ENCODE data around the gene XCR1. TPM values are rescaled to one million over a fixed set of nuclear protein-coding genes. Genes with fewer than 3 reads are reported as not detected.

The XCR1 gene
- total and polyA plus RNA-seq, 3 donors from 2014 or later, result 0.06 to 0.34 (median 0.16) TPM

GRCh38 chr3:45972534-45973402 lies 54.5 kb downstream of the XCR1 start:
- Histone ChIP-seq H3K27ac (no peak overlapping the region), H3K4me3 (no peak overlapping the region), H3K27me3 (no peaks in the 10 kb centered on the region), H3K36me3 (ENCODE audit: low read depth, missing control alignments) (no peaks in the 10 kb centered on the region), H3K4me1 (no peaks in the 10 kb centered on the region), H3K9me3 (no peaks in the 10 kb centered on the region)
- TF ChIP-seq, protein P1, sequence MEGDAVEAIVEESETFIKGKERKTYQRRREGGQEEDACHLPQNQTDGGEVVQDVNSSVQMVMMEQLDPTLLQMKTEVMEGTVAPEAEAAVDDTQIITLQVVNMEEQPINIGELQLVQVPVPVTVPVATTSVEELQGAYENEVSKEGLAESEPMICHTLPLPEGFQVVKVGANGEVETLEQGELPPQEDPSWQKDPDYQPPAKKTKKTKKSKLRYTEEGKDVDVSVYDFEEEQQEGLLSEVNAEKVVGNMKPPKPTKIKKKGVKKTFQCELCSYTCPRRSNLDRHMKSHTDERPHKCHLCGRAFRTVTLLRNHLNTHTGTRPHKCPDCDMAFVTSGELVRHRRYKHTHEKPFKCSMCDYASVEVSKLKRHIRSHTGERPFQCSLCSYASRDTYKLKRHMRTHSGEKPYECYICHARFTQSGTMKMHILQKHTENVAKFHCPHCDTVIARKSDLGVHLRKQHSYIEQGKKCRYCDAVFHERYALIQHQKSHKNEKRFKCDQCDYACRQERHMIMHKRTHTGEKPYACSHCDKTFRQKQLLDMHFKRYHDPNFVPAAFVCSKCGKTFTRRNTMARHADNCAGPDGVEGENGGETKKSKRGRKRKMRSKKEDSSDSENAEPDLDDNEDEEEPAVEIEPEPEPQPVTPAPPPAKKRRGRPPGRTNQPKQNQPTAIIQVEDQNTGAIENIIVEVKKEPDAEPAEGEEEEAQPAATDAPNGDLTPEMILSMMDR (IDR thresholded peaks at IDR 0.05), result no peak
- no peak for TF ChIP-seq POLR2A (IDR thresholded peaks at IDR 0.05)
- WGBS, 2 donors, result 69 to 75% methylated on average over 6 of the region's 6 CpGs
- intact Hi-C loops (cut with DNase I; ENCODE audit: low total_unique reads), result no loop called here
- DNase-seq, result no peak

DNA sequence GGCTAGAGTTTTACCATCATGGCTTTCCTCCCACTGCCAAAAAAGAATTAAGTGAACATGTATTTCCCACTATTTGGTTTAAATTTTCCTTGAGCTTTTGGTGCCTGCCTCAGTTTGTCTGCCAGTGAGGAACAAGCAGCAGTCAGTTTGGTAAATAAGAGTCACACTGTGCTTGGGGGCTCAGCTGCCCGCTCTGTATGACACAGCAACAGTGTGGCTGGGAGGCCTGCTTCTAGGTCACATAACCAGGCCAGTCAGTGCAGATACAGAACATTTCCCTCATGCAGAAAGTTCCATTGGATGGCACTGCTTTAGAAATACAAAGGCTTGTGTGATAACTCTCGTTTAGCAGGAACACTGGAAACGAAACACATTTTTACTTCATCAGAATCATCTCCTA lies 57.3 kb downstream of the XCR1 start:
- intact Hi-C loops (cut with DNase I; ENCODE audit: low total_unique reads), result no loop called here
- 92 to 96% methylated on average over 3 of the region's 3 CpGs for WGBS, 2 donors
- DNase-seq, result no peak
- Histone ChIP-seq H3K4me1 (no peaks in the 10 kb centered on the region), H3K36me3 (ENCODE audit: low read depth, missing control alignments) (no peaks in the 10 kb centered on the region), H3K27ac (no peak overlapping the region), H3K4me3 (no peak overlapping the region), H3K9me3 (no peaks in the 10 kb centered on the region), H3K27me3 (no peaks in the 10 kb centered on the region)
- no peak for TF ChIP-seq POLR2A (IDR thresholded peaks at IDR 0.05)
- TF ChIP-seq, protein P1 (IDR thresholded peaks at IDR 0.05), result no peak

DNA sequence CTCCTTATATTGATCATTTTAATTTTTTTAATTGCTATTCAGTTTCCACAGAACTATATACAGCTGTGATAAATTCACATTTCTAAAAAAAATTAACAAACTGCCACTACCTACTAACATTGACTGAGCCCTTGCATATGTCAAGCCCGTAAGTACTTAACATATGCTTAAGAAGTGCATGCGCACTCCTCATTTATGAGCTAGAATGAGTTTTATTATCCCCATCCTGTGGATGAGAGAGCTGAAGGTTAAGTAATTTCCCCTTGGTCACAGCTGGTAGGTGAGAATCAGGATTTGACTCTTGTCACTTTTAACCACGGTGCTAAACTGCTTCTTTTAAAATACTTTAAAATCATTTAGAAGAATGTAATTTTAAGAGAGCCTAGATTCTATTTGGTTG lies 58.2 kb downstream of the XCR1 start:
- no peak for TF ChIP-seq POLR2A (IDR thresholded peaks at IDR 0.05)
- TF ChIP-seq, protein P1 (IDR thresholded peaks at IDR 0.05), result no peak
- intact Hi-C loops (cut with DNase I; ENCODE audit: low total_unique reads), result no loop called here
- Histone ChIP-seq H3K9me3 (no peaks in the 10 kb centered on the region), H3K36me3 (ENCODE audit: low read depth, missing control alignments) (no peaks in the 10 kb centered on the region), H3K27ac (no peak overlapping the region), H3K27me3 (no peaks in the 10 kb centered on the region), H3K4me3 (no peak overlapping the region), H3K4me1 (no peaks in the 10 kb centered on the region)
- no peak for DNase-seq
- 89 to 94% methylated on average over 3 of the region's 3 CpGs for WGBS, 2 donors

- no peaks in the 10 kb centered on the region for H3K36me3 ChIP-seq (ENCODE audit: low read depth, missing control alignments)
- no peak for TF ChIP-seq POLR2A (IDR thresholded peaks at IDR 0.05)
- TF ChIP-seq, protein P1 (IDR thresholded peaks at IDR 0.05), result no peak
- no peak for DNase-seq
- H3K27me3 ChIP-seq, result no peaks in the 10 kb centered on the region
- WGBS, 2 donors, result 61% methylated on average over 2 of the region's 2 CpGs
- no peak overlapping the region for H3K27ac ChIP-seq
- no peaks in the 10 kb centered on the region for H3K9me3 ChIP-seq
- H3K4me3 ChIP-seq, result no peak overlapping the region
- intact Hi-C loops (cut with DNase I; ENCODE audit: low total_unique reads), result no loop called here
- H3K4me1 ChIP-seq, result no peaks in the 10 kb centered on the region
Observed at GRCh38 chr3:45968706-45969105, 58.6 kb downstream of the XCR1 start.

GRCh38 chr3:45968149-45968548 lies 59.1 kb downstream of the XCR1 start:
- Histone ChIP-seq H3K4me1 (no peaks in the 10 kb centered on the region), H3K36me3 (ENCODE audit: low read depth, missing control alignments) (no peaks in the 10 kb centered on the region), H3K27me3 (no peaks in the 10 kb centered on the region), H3K9me3 (no peaks in the 10 kb centered on the region), H3K27ac (no peak overlapping the region), H3K4me3 (no peak overlapping the region)
- DNase-seq, result no peak
- WGBS, 2 donors, result 95 to 96% methylated on average over 9 of the region's 9 CpGs
- intact Hi-C loops (cut with DNase I; ENCODE audit: low total_unique reads), result no loop called here
- no peak for TF ChIP-seq POLR2A (IDR thresholded peaks at IDR 0.05)
- TF ChIP-seq, protein P1 (IDR thresholded peaks at IDR 0.05), result no peak
